HuH-7 (cell line): Measurements from ENCODE around the gene GJB6.

Source experiments
- DNase-seq: peaks from one replicate; pipeline ENCODE4 v3.0.0; 2011; ENCODE audit warnings: low spot score

The GJB6 gene

DNA sequence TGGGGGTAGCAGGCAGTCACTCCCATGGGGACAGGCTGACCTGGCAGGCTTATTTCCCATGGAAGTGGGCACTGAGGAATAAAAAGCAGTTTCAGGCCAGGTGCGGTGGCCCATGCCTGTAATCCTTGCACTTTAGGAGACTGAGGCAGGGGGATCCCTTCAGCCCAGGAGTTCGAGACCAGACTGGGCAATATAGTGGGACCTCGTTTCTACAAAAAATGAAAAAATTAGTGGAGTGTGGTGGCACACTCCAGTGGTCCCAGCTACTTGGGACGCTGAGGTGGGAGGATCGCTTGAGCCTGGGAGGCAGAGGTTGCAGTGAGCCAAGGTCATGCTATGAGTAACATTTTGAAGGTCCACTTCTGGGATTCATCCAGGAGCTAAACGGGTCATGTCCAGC, 45.3 kb downstream of the GJB6 start:
- no peak for DNase-seq

- no peak for DNase-seq
Observed at GRCh38 chr13:20185366-20186056, 46.6 kb downstream of the GJB6 start.

- DNase-seq, result peak; percentile 89
Observed at GRCh38 chr13:20182231-20182846, 49.8 kb downstream of the GJB6 start.

DNA sequence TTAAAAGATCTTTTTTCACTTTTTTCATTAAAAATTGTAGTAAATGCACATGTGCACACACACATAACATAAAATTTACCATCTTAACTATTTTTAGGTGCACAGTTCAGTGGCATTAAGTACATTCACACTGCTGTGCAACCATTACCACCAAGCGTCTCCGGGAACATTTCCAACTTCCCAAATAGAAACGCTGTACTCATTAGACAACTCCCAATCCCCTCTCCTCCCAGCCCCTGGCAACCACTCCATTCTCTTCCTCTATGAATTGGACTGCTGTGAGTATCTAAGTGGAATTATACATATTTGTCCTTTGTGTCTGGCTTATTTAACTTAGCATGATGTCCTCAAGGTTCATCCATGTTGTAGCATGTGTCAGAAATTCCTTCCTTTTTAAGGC, 50.9 kb downstream of the GJB6 start:
- no peak for DNase-seq

GRCh38 chr13:20178156-20178555, 54.0 kb downstream of the GJB6 start:
- no peak for DNase-seq

- DNase-seq, result no peak
Observed at GRCh38 chr13:20177049-20177831, 54.9 kb downstream of the GJB6 start.

DNA sequence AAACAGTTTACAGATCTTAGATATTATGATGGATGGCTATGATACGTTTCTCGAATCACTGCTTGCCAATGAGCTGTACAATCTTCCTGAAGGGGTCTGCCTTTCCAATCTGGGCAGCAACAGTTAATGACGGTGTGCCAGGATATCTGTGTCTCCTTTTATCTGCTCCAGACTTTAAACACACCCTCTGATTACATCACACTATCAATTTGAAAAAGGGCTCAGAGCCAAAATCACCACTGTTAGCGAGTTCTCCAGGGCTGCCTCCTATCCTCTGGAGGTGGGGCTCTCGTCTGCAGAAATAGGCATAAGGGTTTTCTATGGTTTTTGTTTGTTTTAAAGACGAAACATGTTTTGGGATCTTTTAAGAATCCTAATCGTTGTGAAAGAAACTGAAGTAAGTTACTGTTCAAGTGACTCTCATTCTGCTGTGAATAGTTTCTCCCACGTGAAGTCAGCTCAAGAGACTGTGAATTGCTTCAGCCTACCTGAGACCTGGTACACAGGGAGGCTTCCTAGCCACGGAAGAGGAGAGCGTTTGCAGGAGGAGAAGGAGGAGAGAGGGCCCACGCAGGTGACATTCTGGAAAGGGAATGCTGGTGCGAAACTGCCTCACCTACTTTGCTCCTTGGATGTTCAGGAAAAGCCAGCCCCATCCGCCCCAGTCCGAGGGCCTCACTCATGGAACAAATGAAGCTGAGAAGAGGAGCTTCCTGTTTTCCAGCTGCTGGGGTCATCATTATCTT, 56.0 kb downstream of the GJB6 start:
- no peak for DNase-seq

DNA sequence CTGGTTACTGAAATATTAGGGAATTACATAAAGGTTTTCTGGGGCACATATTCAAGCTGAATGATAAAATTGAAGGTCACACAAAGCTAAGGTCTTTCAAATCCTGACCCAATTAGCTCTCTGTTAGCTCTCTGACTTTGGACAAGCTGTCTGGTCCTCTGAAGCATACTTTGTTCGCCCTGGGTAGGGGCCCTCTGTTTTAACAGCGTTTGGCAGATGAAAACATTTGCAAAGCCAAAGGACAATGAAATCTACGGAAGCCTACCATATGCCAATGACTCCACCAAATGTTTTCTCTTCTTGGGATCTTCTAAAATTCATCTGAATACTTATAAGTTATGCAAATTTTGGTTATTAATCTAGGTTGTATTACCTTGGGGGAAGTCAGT, 56.7 kb downstream of the GJB6 start:
- DNase-seq, result no peak

DNA sequence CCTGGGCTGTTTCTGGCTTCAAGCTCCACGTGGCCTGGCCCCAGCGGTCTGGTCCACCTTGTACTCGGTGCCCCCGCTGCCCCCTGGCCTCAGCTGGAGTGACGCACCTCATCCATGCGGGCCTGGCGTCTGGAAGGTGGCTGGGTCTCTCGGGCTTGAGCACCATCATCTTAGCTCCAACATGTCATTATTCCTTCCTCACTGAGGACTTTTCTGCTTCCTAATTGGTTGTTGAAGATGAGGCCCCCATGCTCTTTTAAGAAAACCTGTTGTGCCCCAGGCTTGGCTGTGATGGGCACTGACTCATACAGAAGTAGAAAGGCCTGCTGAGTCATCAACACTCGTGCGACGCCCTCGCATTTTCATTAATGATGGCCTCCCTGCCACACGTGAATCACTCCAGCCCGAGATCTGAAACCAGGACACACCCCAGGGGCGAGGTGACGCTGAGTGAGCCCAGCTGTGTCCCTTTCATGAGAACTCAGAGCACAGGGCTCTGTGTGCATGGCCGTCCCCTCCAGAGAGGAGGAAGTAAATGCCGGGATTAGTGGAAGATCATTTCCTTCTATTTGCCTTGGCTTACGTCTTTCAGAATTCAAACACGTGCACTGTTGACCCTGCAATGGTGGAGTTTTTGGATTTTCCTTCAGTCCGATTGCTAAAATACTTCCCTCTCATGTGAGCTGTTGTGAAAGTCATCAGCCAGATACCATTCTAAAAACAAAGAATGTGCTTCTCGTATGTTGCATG, 57.3 kb downstream of the GJB6 start:
- DNase-seq, result no peak

DNA sequence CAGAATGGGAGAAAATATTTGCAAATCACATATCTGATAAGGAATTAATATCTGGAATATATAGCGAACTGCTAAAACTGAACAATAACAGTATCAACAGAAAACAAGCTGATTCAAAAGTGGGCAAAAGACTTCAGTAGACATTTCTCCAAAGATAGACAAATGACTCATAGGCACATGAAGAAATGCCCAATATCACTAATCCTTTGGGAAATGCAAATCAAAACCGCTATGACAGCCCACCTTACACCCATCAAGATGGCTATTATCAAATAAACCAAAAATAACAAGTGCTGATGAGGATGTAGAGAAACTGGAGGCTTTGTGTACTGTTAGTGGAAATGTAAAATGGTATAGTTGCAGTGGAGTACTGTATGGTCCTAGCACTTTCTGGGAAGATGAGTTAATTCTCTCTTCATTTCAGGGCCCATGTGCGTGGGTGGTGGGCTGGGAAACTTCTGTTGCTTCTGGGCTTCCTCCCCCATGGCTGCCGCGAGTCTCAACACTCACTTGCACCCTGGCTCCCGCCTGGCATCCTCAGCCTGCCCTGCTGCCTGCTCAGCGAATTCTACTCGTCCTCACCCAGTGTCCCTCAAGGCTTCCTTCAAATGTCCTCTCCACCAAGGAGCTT, 58.9 kb downstream of the GJB6 start:
- no peak for DNase-seq
